Stimulated activated CD4-positive, alpha-beta T cell treated with anti-CD3 and anti-CD28 coated beads, Interleukin-12 subunit alpha, Interleukin-12 subunit beta, amount 100 ng/mL, for 48 hours (primary cell): ENCODE results near the gene PPP4R2.
"Not testable (repeated sequence)": the region's sequence is repeated elsewhere in the genome, so short reads cannot be mapped to it uniquely, and the experiment has no call there.

Source experiments
- DNase-seq, 3 donors: peaks; one replicate each; pipeline ENCODE4 v3.0.0-alpha.2; 2020; ENCODE audit warnings: low read depth in 2 of 3, low spot score in 1 of 3

Gene PPP4R2

DNA sequence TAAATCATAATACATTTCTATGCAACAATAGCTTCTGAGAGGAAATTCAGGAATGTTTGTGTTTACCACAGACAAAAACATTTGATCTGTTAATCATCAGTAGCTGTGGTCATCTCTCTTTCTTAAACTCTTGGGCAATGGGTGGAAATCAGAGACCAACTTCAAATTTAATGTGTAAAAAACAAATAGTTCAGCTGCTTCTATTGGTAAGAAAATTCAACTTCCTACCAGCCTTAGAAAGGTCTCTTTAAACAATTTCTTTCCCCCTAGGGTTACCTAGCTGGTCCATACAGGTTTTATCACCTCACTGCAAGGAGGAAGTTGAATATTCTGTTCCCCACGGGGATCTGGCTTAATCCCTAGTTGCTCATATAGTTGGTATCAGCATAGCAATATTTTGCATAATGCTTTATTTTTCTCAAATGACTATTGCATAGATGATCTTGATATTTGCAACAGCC, 20.3 kb upstream of the PPP4R2 start:
- DNase-seq: no peak

DNA sequence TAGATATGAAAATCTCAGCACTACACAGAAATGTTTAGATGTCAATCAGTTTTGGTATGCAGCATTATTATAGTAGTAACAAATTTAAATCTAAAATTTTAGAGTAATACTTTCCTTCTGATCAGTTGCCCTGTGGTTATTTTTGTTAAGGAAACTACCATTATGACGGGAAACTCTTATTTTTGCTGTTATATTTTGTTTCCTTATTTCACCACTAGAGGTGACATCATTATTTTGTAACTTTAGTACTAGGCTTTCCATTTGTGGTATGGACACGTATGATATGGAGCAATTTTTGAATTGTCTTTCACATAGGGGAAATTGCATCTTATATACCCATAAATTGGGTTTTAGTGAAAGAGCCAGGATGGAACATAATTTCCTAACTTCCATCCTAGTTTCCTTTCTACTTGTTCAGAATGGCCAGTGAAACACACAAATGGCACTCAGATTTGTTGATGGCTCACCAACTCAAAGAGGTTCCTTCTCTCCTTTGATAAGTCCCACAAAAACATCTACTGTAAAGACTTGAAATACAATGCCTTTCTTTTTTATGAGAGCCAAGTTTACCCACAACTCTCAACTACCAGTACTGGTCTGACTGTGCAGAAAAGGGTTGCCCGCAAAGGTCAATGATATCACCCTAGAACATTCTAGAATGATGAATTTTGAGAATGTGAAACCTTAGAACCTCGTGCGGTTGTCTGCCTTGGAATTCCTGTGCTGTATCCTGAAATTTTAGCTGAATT, 19.4 kb upstream of the PPP4R2 start:
- DNase-seq: peak in 1 of 3 donors; percentile 12

GRCh38 chr3:72982609-72983366, 13.8 kb upstream of the PPP4R2 start:
- no peak for DNase-seq

GRCh38 chr3:72985576-72985975, 11.0 kb upstream of the PPP4R2 start:
- no peak for DNase-seq

- DNase-seq: no peak
These were observed 5.8 kb upstream of the PPP4R2 start for GRCh38 chr3:72990701-72991395.

GRCh38 chr3:72991522-72991921, 5.1 kb upstream of the PPP4R2 start:
- no peak for DNase-seq

- DNase-seq: no peak
These were observed 3.2 kb upstream of the PPP4R2 start for GRCh38 chr3:72993391-72993790.

GRCh38 chr3:72995337-72995736, 1.3 kb upstream of the PPP4R2 start:
- no peak for DNase-seq

GRCh38 chr3:72996121-72996472, 514 bp upstream of the PPP4R2 start:
- no peak for DNase-seq

- peak; percentile 24 to 40 (median 26) for DNase-seq
These were observed 880 bp downstream of the PPP4R2 start for GRCh38 chr3:72997421-72997961.

- DNase-seq: no peak
These were observed 1.9 kb downstream of the PPP4R2 start for GRCh38 chr3:72998466-72998865.

DNA sequence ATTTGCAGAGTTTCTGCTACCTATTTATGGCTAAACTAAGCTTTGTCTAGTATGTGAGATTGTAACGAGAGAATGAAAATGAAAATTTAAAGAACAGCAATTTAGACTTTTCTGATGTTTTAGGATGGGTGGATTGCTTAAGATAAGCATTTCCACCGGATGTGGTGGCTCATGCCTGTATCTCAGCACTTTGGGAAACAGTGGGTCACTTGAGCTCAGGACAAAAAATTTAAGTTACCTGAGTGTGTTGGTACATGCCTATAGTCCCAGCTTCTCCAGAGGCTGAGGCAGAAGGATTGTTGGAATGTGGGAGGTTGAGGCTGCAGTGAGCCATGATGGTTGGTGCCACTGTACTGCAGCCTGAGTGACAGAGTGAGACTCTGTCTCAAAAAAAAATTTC, 3.3 kb downstream of the PPP4R2 start:
- DNase-seq: no peak

DNA sequence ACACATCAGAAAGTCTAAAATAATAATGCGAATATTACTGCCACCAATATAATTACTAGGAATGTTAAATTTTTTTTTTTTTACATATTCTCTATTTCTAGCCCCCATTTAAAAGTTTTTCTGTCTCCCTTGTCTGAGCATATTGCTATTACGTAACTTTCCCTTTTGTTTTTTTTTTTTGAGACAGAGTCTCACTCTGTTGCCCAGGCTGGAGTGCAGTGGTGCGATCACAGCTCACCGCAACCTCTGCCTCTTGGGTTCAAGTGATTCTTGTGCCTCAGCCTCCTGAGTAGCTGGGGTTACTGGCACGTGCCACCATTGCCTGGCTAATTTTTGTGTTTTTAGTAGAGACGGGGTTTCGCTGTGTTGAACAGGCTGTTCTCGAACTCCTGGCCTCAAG, 6.4 kb downstream of the PPP4R2 start:
- not testable (repeated sequence) for DNase-seq

- no peak for DNase-seq
These were observed 7.7 kb downstream of the PPP4R2 start for GRCh38 chr3:73004316-73004715.

GRCh38 chr3:73007992-73008712, 11.5 kb downstream of the PPP4R2 start:
- no peak for DNase-seq

DNA sequence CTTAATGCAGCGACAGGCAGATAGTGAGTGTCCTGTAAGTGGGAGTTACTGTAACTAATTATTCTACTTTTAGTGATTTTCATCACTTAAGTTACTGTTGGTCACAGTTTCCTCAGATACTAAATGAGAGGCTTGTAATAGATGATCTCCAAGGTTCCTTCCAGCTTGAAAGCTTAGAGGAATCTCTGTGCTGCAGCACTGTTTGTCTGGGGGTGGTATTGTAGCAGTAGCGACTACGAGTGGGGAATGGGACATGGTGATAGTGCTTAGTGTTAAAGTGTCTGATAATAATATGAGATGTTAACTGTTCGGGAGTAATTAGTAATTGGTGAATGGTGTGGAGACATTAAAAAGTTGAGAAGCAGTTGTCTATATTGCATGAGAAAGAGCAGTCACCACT, 12.4 kb downstream of the PPP4R2 start:
- DNase-seq: no peak

- DNase-seq: no peak
These were observed 13.1 kb downstream of the PPP4R2 start for GRCh38 chr3:73009750-73010149.

DNA sequence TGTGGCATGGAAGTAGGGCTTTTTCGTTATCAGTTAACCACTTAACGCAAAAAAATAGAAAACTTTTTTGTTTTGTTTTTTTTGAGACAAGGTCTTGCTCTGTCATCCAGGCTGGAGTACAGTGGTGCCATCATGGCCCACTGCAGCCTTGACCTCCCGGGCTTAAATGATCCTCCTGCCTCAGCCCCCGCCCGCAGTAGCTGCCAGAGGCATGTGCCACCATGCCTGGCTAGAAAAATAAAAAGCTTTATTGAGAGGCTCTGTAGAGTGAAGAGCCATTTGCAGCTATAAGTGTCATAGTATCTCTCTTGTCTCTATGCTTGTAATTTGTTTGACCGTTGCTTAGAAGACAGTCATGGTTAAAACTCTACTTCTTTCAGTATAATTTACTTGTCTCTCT, 13.5 kb downstream of the PPP4R2 start:
- DNase-seq: no peak

GRCh38 chr3:73018298-73018697, 21.7 kb downstream of the PPP4R2 start:
- DNase-seq: no peak

DNA sequence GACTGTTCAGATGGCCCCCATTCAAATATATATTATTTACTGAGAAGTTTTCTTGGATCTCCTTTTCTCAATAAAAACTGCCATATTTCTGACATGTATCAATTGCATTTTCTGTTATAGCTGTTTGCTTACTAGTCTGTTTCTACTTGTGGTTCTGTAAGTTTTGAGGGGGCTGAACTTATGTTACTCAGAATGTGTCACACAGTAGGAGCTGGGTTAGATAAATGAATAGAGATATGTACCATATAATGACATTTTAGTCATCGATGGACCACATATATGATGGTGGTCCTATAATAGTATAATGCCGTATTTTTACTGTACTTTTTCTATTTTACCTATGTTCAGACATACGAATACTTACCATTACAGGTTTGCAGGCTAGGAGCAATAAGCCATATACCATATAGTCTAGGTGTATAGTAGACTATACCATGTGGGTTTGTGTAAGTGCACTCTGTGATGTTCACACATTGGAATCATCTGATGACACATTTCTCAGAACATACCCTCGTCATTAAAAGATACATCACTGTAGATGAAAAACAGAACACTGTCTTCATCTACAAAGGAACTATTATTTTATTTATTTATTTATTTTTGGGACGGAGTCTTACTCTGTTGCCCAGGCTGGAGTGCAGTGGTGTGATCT, 22.3 kb downstream of the PPP4R2 start:
- no peak for DNase-seq
